ENCODE results near the gene ANKEF1. TPM values are rescaled to one million over a fixed set of nuclear protein-coding genes. Genes with fewer than 3 reads are reported as not detected.
A peak's percentile ranks its signal among the peaks of the same experiment; 100 is the strongest.
"Not testable (repeated sequence)": the region's sequence is repeated elsewhere in the genome, so short reads cannot be mapped to it uniquely, and the experiment has no call there.

The ANKEF1 gene
- total RNA-seq, 1 donor from 2014 or later, result 0.39 TPM

GRCh38 chr20:10006447-10007090 is 28.2 kb upstream of the ANKEF1 start:
- Mint-ChIP-seq H3K36me3 (ENCODE audit: low read depth) (no peaks in the 10 kb centered on the region), H3K27me3 (ENCODE audit: low read depth) (no peaks in the 10 kb centered on the region), H3K4me3 (ENCODE audit: low read depth) (no peak overlapping the region), H3K27ac (no peak overlapping the region), H3K9me3 (no peaks in the 10 kb centered on the region), H3K4me1 (ENCODE audit: low read depth) (no peaks in the 10 kb centered on the region)
- intact Hi-C loops (cut with micrococcal nuclease), result no loop called here
- no peak for DNase-seq (ENCODE audit: low spot score)

- H3K36me3 Mint-ChIP-seq (ENCODE audit: low read depth), result no peaks in the 10 kb centered on the region
- DNase-seq (ENCODE audit: low spot score), result no peak
- intact Hi-C loops (cut with micrococcal nuclease), result no loop called here
- no peaks in the 10 kb centered on the region for H3K4me1 Mint-ChIP-seq (ENCODE audit: low read depth)
- no peak overlapping the region for H3K27ac Mint-ChIP-seq
- no peak overlapping the region for H3K4me3 Mint-ChIP-seq (ENCODE audit: low read depth)
- H3K27me3 Mint-ChIP-seq (ENCODE audit: low read depth), result no peaks in the 10 kb centered on the region
- H3K9me3 Mint-ChIP-seq, result no peaks in the 10 kb centered on the region
These were observed 27.6 kb upstream of the ANKEF1 start for GRCh38 chr20:10007158-10007557.

DNA sequence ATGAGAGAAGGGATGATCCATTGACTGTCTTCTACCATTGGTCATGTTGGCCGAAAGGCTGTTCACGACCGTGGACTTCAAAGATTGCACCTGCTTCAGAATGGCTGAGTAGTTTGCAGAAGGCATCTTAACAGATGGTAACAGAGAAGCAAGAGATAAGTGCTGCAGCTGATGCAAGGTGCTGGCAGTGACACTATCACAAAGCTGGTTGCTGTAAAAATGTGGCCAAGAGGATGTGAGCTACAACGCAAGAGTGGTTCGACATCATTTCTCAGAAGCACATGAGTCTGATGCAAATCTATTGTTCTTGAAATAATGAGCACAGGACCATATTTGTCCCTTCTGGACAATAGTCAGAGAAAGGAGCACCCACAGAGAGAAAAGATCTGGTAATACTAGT is 27.0 kb upstream of the ANKEF1 start:
- H3K4me1 Mint-ChIP-seq (ENCODE audit: low read depth), result no peaks in the 10 kb centered on the region
- H3K36me3 Mint-ChIP-seq (ENCODE audit: low read depth), result no peaks in the 10 kb centered on the region
- H3K9me3 Mint-ChIP-seq, result no peaks in the 10 kb centered on the region
- H3K4me3 Mint-ChIP-seq (ENCODE audit: low read depth), result no peak overlapping the region
- H3K27ac Mint-ChIP-seq, result no peak overlapping the region
- H3K27me3 Mint-ChIP-seq (ENCODE audit: low read depth), result no peaks in the 10 kb centered on the region
- intact Hi-C loops (cut with micrococcal nuclease), result no loop called here
- DNase-seq (ENCODE audit: low spot score), result no peak

GRCh38 chr20:10012464-10012863 is 22.3 kb upstream of the ANKEF1 start:
- no peak overlapping the region for H3K4me3 Mint-ChIP-seq (ENCODE audit: low read depth)
- peaks cover 3% of the 10 kb centered on the region for H3K27me3 Mint-ChIP-seq (ENCODE audit: low read depth)
- H3K9me3 Mint-ChIP-seq, result no peaks in the 10 kb centered on the region
- H3K4me1 Mint-ChIP-seq (ENCODE audit: low read depth), result no peaks in the 10 kb centered on the region
- no peaks in the 10 kb centered on the region for H3K36me3 Mint-ChIP-seq (ENCODE audit: low read depth)
- H3K27ac Mint-ChIP-seq, result no peak overlapping the region
- no peak for DNase-seq (ENCODE audit: low spot score)
- intact Hi-C loops (cut with micrococcal nuclease), result no loop called here

GRCh38 chr20:10014431-10014830 is 20.4 kb upstream of the ANKEF1 start:
- no peaks in the 10 kb centered on the region for H3K9me3 Mint-ChIP-seq
- intact Hi-C loops (cut with micrococcal nuclease), result no loop called here
- H3K4me1 Mint-ChIP-seq (ENCODE audit: low read depth), result no peaks in the 10 kb centered on the region
- H3K27me3 Mint-ChIP-seq (ENCODE audit: low read depth), result peaks cover 3% of the 10 kb centered on the region
- no peak overlapping the region for H3K4me3 Mint-ChIP-seq (ENCODE audit: low read depth)
- H3K36me3 Mint-ChIP-seq (ENCODE audit: low read depth), result no peaks in the 10 kb centered on the region
- no peak for DNase-seq (ENCODE audit: low spot score)
- H3K27ac Mint-ChIP-seq, result no peak overlapping the region

GRCh38 chr20:10020937-10021336 is 13.8 kb upstream of the ANKEF1 start:
- Mint-ChIP-seq H3K27ac (no peak overlapping the region), H3K27me3 (ENCODE audit: low read depth) (peaks cover 13% of the 10 kb centered on the region), H3K9me3 (no peaks in the 10 kb centered on the region), H3K4me1 (ENCODE audit: low read depth) (no peaks in the 10 kb centered on the region), H3K36me3 (ENCODE audit: low read depth) (no peaks in the 10 kb centered on the region), H3K4me3 (ENCODE audit: low read depth) (no peak overlapping the region)
- intact Hi-C loops (cut with micrococcal nuclease), result no loop called here
- DNase-seq (ENCODE audit: low spot score), result no peak

DNA sequence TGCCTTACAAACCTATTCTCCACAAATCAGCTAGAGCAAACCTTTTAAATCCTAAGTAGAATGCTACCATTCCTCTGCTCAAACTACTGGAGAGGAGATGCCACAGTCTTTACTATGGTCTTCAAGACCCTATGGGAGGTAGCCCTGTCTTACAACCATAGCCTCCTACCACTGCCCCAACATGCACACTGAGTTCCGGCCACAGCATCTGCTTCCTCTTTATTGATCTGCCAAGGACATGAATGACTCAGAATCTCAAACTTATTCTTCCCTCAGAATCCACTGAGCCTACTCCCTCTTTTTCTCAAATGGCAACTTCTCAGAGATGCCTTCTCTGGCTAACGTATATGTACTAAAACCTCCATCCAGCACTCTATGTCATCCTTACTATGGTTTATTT is 12.2 kb upstream of the ANKEF1 start:
- Mint-ChIP-seq H3K4me3 (ENCODE audit: low read depth) (no peak overlapping the region), H3K36me3 (ENCODE audit: low read depth) (no peaks in the 10 kb centered on the region), H3K27ac (no peak overlapping the region), H3K9me3 (peaks cover 4% of the 10 kb centered on the region), H3K4me1 (ENCODE audit: low read depth) (no peaks in the 10 kb centered on the region), H3K27me3 (ENCODE audit: low read depth) (peaks cover 15% of the 10 kb centered on the region)
- intact Hi-C loops (cut with micrococcal nuclease), result no loop called here
- no peak for DNase-seq (ENCODE audit: low spot score)

GRCh38 chr20:10023911-10024310 is 10.9 kb upstream of the ANKEF1 start:
- Mint-ChIP-seq H3K27ac (no peak overlapping the region), H3K27me3 (ENCODE audit: low read depth) (peaks cover 21% of the 10 kb centered on the region), H3K4me3 (ENCODE audit: low read depth) (no peak overlapping the region), H3K4me1 (ENCODE audit: low read depth) (no peaks in the 10 kb centered on the region), H3K9me3 (peaks cover 4% of the 10 kb centered on the region), H3K36me3 (ENCODE audit: low read depth) (no peaks in the 10 kb centered on the region)
- no peak for DNase-seq (ENCODE audit: low spot score)
- intact Hi-C loops (cut with micrococcal nuclease), result no loop called here

DNA sequence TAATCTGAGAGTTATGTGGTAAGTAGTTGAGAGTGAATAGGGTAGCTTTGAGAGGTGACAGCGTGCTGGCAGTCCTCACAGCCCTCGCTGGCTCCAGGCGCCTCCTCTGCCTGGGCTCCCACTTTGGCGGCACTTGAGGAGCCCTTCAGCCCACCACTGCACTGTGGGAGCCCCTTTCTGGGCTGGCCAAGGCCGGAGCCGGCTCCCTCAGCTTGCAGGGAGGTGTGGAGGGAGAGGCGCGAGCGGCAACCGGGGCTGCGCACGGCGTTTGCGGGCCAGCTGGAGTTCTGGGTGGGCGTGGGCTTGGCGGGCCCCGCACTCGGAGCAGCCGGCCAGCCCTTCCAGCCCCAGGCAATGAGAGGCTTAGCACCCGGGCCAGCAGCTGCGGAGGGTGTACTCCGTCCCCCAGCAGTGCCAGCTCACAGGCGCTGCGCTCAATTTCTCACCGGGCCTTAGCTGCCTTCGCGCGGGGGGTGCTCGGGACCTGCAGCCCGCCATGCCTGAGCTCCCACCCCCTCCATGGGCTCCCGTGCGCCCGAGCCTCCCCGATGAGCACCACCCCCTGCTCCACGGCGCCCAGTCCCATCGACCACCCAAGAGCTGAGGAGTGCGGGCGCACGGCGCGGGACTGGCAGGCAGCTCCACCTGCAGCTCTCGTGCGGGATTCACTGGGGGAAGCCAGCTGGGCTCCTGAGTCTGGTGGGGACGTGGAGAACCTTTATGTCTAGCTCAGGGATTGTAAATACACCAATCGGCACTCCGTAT is 3.2 kb upstream of the ANKEF1 start:
- intact Hi-C loops (cut with micrococcal nuclease); H3K4me1 Mint-ChIP-seq (ENCODE audit: low read depth); H3K27ac Mint-ChIP-seq; H3K4me3 Mint-ChIP-seq (ENCODE audit: low read depth); H3K36me3 Mint-ChIP-seq (ENCODE audit: low read depth); H3K9me3 Mint-ChIP-seq; DNase-seq (ENCODE audit: low spot score): not testable (repeated sequence)
- peaks cover 24% of the 10 kb centered on the region for H3K27me3 Mint-ChIP-seq (ENCODE audit: low read depth)

- H3K27ac Mint-ChIP-seq; H3K4me1 Mint-ChIP-seq (ENCODE audit: low read depth); H3K4me3 Mint-ChIP-seq (ENCODE audit: low read depth); H3K36me3 Mint-ChIP-seq (ENCODE audit: low read depth); DNase-seq (ENCODE audit: low spot score); intact Hi-C loops (cut with micrococcal nuclease); H3K9me3 Mint-ChIP-seq: not testable (repeated sequence)
- H3K27me3 Mint-ChIP-seq (ENCODE audit: low read depth), result peaks cover 22% of the 10 kb centered on the region
These were observed 2.5 kb upstream of the ANKEF1 start for GRCh38 chr20:10032269-10032668.

DNA sequence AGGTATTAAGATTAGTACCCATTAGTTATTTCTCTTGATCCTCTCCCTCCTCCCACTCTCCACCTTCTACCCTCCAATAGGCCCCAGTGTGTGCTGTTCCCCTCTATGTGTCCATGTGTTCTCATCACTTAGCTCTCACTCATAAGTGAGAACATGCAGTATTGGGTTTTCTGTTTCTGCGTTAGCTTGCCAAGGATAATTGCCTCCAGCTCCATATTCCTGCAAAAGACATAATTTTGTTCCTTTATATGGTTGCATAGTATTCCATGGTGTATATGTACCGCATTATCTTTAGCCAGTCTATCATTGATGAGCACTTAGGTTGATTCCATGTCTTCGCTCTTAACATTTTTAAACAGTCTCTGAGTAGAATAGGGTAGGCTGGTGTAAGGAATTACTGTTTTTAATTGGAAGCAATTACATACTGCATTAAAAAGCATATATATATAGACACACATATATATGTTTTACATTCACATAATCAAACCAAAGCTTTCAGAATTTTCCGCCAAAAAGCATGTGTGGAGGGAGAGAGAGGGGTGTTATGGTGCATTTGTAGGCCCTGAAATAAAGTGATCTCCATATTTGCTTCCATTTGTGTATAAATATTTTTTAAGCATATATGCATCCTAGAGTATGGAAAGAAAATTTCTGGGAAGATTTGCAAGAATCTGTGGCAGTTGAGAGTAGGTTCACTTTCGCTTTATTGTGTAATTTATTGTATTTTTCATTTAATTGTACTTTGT is 709 bp upstream of the ANKEF1 start:
- Mint-ChIP-seq H3K27me3 (ENCODE audit: low read depth) (peaks cover 15% of the 10 kb centered on the region), H3K27ac (no peak overlapping the region), H3K9me3 (no peaks in the 10 kb centered on the region), H3K4me1 (ENCODE audit: low read depth) (peaks cover 3% of the 10 kb centered on the region), H3K4me3 (ENCODE audit: low read depth) (peak overlapping the region; percentile 26), H3K36me3 (ENCODE audit: low read depth) (no peaks in the 10 kb centered on the region)
- no peak for DNase-seq (ENCODE audit: low spot score)
- intact Hi-C loops (cut with micrococcal nuclease), result no loop called here

GRCh38 chr20:10036321-10036720 is 1.5 kb downstream of the ANKEF1 start:
- H3K27me3 Mint-ChIP-seq (ENCODE audit: low read depth); intact Hi-C loops (cut with micrococcal nuclease); H3K4me3 Mint-ChIP-seq (ENCODE audit: low read depth); DNase-seq (ENCODE audit: low spot score); H3K9me3 Mint-ChIP-seq; H3K36me3 Mint-ChIP-seq (ENCODE audit: low read depth); H3K4me1 Mint-ChIP-seq (ENCODE audit: low read depth); H3K27ac Mint-ChIP-seq: not testable (repeated sequence)
